ENCODE data around the gene VMP1. TPM values are rescaled to one million over a fixed set of nuclear protein-coding genes. Genes with fewer than 3 reads are reported as not detected.
A peak's percentile ranks its signal among the peaks of the same experiment; 100 is the strongest.
"Not testable (repeated sequence)": the region's sequence is repeated elsewhere in the genome, so short reads cannot be mapped to it uniquely, and the experiment has no call there.

Gene VMP1
- total and polyA plus RNA-seq, 2 of the 4 experiments (the other 2 are of a cell fraction) = 89.8 to 197 TPM

DNA sequence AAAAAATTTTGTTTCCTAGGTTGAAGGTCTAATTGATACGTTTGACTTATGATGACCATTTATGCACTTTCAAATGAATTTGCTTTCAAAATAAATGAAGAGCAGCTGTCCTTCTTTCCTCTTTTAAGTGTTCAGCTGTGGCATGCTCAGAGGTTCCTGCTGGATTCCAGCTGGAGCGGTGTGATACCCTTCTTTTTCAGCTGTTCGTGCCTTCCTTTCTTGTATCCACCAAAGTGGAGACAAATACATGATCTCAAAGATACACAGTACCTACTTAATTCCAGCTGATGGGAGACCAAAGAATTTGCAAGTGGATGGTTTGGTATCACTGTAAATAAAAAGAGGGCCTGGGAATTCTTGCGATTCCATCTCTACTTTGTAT lies 134.4 kb downstream of the VMP1 start:
- peaks cover 51% of the 10 kb centered on the region; the same call in 1 of the 2 replicates for H4K20me1 ChIP-seq (ENCODE audit: insufficient read depth, low read length)
- H3K27me3 ChIP-seq (ENCODE audit: control insufficient read depth, insufficient read depth, low read length); H2AK9ac ChIP-seq (replicated peaks; ENCODE audit: low read depth, low read length, poor library complexity); H2BK15ac ChIP-seq (ENCODE audit: low read depth, low read length); BruUV-seq (replicated peaks); CTCF ChIA-PET; in situ Hi-C loops (cut with MboI; ENCODE audit: low sequenced_read_pairs); H2BK20ac ChIP-seq (ENCODE audit: low read depth, low read length); H3K79me1 ChIP-seq (ENCODE audit: low read depth in 1 of 2, low read length in 2 of 2); H3K9me1 ChIP-seq (ENCODE audit: insufficient read depth, low read length); ATAC-seq (ENCODE audit: low read depth); H2BK120ac ChIP-seq (ENCODE audit: low read depth, low read length); DNase-seq; H2AFZ ChIP-seq (replicated peaks; ENCODE audit: low read length, poor library complexity); H2AK5ac ChIP-seq (ENCODE audit: low read depth, low read length); dilution Hi-C loops (cut with HindIII; ENCODE audit: low sequenced_read_pairs, unreplicated experiment); H3K9me3 ChIP-seq (ENCODE audit: control insufficient read depth, insufficient read depth, low read length): not testable (repeated sequence)
- peak overlapping the region; percentile 34; the same call in 1 of the 2 replicates for H4K91ac ChIP-seq (ENCODE audit: insufficient read depth, low read depth, low read length)
- peak overlapping the region; percentile 84; the same call in 1 of the 2 replicates for H3K56ac ChIP-seq (ENCODE audit: extremely low read depth, insufficient read depth, low read length)
- peaks cover 12% of the 10 kb centered on the region for H3K4me1 ChIP-seq (ENCODE audit: control insufficient read depth, insufficient read depth, low read length)
- H3K4me3 ChIP-seq (ENCODE audit: insufficient read depth, low read depth, low read length) = peak overlapping the region; percentile 83; the same call in 1 of the 2 replicates
- H2BK5ac ChIP-seq (ENCODE audit: low read depth, low read length, poor library complexity, severe bottlenecking) = peak overlapping the region; percentile 96
- H3K18ac ChIP-seq (ENCODE audit: low read depth, low read length) = peak overlapping the region; percentile 56
- peak overlapping the region; percentile 74 for H3K9ac ChIP-seq (ENCODE audit: low read depth, low read length)
- peak overlapping the region; percentile 92 for H3K23ac ChIP-seq (ENCODE audit: low read depth, low read length)
- H3K14ac ChIP-seq (replicated peaks; ENCODE audit: low read depth, low read length) = peak overlapping the region; percentile 91
- H4K5ac ChIP-seq (ENCODE audit: low read depth, low read length) = peak overlapping the region; percentile 47; the same call in 1 of the 2 replicates
- TF ChIP-seq POLR2A (IDR thresholded peaks at IDR 0.05; ENCODE audit: low read depth, low read length) = 0 out of 2 replicates have a peak, but pooled peaks have one; percentile 21
- peak; percentile 88; the same call in 1 of the 2 replicates for TF ChIP-seq CHD1 (IDR thresholded peaks at IDR 0.05; ENCODE audit: low read depth, low read length)
- H3K4ac ChIP-seq (ENCODE audit: low read depth, low read length) = peak overlapping the region; percentile 68; the same call in 1 of the 2 replicates
- POLR2A ChIA-PET (ENCODE audit: unreplicated experiment) = interaction anchor here (1.0 to 5.4 kb wide), 3 partner anchors 63 to 88 kb away, joined by 5 to 87 read pairs (median 10); no protein-coding TSS in a partner anchor
- H4K8ac ChIP-seq (ENCODE audit: low read depth in 2 of 2, low read length in 2 of 2) = peak overlapping the region in 1 of 2 experiments; percentile 46; a peak in 2 of 4 replicates
- intact Hi-C loops (cut with micrococcal nuclease) = loop anchor here (5.0 kb wide), 1 partner anchor 135 kb away; the partner anchor contains the start of genes PTRH2 and VMP1
- H3K4me2 ChIP-seq (ENCODE audit: low read depth, low read length) = peak overlapping the region; percentile 85
- peaks cover 33% of the 10 kb centered on the region for H3K36me3 ChIP-seq (ENCODE audit: control insufficient read depth, insufficient read depth, low read length)
- H3K27ac ChIP-seq (ENCODE audit: insufficient read depth, low read length) = peak overlapping the region; percentile 68; the same call in 1 of the 2 replicates
- no CpG with 5 or more reads among the region's 4 CpGs for WGBS, 2 experiments (ENCODE audit: extremely low coverage in 2 of 2, insufficient read length in 1 of 2)

Data from IMR-90 (cell line).